CD4-positive, alpha-beta T cell treated with Interleukin-12 subunit alpha and Interleukin-12 subunit beta, for 1 hour (primary cell): ENCODE data around the gene GAGE12C.
"Not testable (repeated sequence)": the region's sequence is repeated elsewhere in the genome, so short reads cannot be mapped to it uniquely, and the experiment has no call there.

Experiments used
- DNase-seq: peaks from one replicate; pipeline ENCODE4 v3.0.0-alpha.2; 2020

GAGE12C gene, protein sequence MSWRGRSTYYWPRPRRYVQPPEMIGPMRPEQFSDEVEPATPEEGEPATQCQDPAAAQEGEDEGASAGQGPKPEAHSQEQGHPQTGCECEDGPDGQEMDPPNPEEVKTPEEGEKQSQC

DNA sequence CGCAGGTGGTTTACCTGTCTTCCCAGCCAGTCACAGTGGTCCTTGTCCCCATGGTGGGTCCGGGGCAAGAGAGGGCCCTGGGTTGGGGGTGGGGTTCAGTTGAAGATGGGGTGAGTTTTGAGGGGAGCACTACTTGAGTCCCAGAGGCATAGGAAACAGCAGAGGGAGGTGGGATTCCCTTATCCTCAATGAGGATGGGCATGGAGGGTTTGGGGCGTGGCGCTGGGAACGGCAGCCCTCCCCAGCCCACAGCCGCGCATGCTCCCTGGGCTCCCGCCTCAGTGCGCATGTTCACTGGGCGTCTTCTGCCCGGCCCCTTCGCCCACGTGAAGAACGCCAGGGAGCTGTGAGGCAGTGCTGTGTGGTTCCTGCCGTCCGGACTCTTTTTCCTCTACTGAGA, at the start of gene GAGE12C:
Gene GAGE12C, plus strand, starts transcription at position 301 of the 400 bp plus-strand sequence. CDS start 1,155 bp downstream, outside the sequence.
- DNase-seq = not testable (repeated sequence)

DNA sequence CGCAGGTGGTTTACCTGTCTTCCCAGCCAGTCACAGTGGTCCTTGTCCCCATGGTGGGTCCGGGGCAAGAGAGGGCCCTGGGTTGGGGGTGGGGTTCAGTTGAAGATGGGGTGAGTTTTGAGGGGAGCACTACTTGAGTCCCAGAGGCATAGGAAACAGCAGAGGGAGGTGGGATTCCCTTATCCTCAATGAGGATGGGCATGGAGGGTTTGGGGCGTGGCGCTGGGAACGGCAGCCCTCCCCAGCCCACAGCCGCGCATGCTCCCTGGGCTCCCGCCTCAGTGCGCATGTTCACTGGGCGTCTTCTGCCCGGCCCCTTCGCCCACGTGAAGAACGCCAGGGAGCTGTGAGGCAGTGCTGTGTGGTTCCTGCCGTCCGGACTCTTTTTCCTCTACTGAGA, 9.5 kb downstream of the GAGE12C start, which contains the start of gene GAGE12D:
Gene GAGE12D, plus strand, starts transcription at position 301 of the 400 bp plus-strand sequence. CDS start 1,155 bp downstream, outside the sequence.
- DNase-seq = not testable (repeated sequence)

DNA sequence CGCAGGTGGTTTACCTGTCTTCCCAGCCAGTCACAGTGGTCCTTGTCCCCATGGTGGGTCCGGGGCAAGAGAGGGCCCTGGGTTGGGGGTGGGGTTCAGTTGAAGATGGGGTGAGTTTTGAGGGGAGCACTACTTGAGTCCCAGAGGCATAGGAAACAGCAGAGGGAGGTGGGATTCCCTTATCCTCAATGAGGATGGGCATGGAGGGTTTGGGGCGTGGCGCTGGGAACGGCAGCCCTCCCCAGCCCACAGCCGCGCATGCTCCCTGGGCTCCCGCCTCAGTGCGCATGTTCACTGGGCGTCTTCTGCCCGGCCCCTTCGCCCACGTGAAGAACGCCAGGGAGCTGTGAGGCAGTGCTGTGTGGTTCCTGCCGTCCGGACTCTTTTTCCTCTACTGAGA, 19.0 kb downstream of the GAGE12C start, which contains the start of gene GAGE12E:
Gene GAGE12E, plus strand, starts transcription at position 301 of the 400 bp plus-strand sequence. CDS start 1,155 bp downstream, outside the sequence.
- not testable (repeated sequence) for DNase-seq

DNA sequence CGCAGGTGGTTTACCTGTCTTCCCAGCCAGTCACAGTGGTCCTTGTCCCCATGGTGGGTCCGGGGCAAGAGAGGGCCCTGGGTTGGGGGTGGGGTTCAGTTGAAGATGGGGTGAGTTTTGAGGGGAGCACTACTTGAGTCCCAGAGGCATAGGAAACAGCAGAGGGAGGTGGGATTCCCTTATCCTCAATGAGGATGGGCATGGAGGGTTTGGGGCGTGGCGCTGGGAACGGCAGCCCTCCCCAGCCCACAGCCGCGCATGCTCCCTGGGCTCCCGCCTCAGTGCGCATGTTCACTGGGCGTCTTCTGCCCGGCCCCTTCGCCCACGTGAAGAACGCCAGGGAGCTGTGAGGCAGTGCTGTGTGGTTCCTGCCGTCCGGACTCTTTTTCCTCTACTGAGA, 28.6 kb downstream of the GAGE12C start, which contains the start of gene GAGE12F:
Gene GAGE12F, plus strand, starts transcription at position 301 of the 400 bp plus-strand sequence. CDS start 1,155 bp downstream, outside the sequence.
- DNase-seq = not testable (repeated sequence)

DNA sequence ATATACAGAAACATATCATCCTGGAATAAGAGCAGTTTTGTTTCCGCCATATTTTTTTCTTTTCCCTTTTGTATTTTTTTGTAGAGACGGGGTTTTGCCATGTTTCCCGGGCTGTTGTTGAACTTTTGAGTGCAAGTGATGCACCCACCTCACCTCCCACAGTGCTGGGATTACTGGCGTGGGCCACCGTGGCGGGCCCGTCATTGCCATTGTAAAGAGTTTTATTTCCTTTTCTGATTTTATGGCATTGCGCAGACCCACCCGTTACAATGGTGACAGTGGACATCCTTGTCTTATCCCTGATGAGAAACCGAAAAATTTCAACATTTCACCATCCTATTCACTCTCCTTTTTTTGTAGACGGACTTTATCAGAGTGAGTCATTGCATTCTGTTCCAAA, 36.8 kb downstream of the GAGE12C start:
- not testable (repeated sequence) for DNase-seq

DNA sequence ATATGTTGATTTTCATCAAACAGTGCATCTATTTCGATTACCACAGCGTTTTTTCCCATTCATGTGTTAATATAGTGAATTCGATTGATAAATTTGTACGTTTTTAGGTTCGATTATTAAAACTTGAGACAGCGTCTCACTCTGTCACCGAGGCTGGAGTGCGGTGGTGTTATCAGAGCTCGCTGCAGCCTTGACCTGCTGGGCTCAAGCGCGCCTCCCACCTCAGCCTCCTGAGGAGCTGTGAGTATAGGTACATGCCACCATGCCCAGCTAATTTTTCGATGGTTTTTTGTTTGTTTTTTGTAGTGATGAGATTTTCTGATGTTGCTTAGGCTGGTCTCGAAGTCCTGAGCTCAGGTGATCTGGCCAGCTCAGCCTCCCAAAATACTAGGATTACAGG, 37.2 kb downstream of the GAGE12C start:
- not testable (repeated sequence) for DNase-seq

DNA sequence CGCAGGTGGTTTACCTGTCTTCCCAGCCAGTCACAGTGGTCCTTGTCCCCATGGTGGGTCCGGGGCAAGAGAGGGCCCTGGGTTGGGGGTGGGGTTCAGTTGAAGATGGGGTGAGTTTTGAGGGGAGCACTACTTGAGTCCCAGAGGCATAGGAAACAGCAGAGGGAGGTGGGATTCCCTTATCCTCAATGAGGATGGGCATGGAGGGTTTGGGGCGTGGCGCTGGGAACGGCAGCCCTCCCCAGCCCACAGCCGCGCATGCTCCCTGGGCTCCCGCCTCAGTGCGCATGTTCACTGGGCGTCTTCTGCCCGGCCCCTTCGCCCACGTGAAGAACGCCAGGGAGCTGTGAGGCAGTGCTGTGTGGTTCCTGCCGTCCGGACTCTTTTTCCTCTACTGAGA, 38.1 kb downstream of the GAGE12C start, which contains the start of gene GAGE12G:
Gene GAGE12G, plus strand, starts transcription at position 301 of the 400 bp plus-strand sequence. CDS start 1,155 bp downstream, outside the sequence.
- not testable (repeated sequence) for DNase-seq

DNA sequence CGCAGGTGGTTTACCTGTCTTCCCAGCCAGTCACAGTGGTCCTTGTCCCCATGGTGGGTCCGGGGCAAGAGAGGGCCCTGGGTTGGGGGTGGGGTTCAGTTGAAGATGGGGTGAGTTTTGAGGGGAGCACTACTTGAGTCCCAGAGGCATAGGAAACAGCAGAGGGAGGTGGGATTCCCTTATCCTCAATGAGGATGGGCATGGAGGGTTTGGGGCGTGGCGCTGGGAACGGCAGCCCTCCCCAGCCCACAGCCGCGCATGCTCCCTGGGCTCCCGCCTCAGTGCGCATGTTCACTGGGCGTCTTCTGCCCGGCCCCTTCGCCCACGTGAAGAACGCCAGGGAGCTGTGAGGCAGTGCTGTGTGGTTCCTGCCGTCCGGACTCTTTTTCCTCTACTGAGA, 47.7 kb downstream of the GAGE12C start, which contains the start of gene GAGE12H:
Gene GAGE12H, plus strand, starts transcription at position 301 of the 400 bp plus-strand sequence. CDS start 1,155 bp downstream, outside the sequence.
- not testable (repeated sequence) for DNase-seq
